Esophagus squamous epithelium (tissue), 4 donors: ENCODE measurements around the gene RSPO3.

Source experiments
- POLR2A ChIP-seq, 4 donors: fragments of 450-650 bp; IDR thresholded peaks; one replicate each; pipeline ENCODE4 v1.6.1; 2017; ENCODE audit warnings: antibody characterized with exemption in 4 of 4, mild to moderate bottlenecking in 4 of 4, moderate library complexity in 3 of 4
- TF ChIP-seq, protein P1 (sequence below), 6 experiments: fragments of 450-650 bp in 4 of 6; fragments of 200-600 bp in 2 of 6; sonication (generic) in 2 of 6; IDR thresholded peaks; one replicate each; pipeline ENCODE4 v1.5.1; 2016 to 2019; ENCODE audit warnings: antibody characterized with exemption in 6 of 6, mild to moderate bottlenecking in 4 of 6, moderate library complexity in 4 of 6

DNA sequence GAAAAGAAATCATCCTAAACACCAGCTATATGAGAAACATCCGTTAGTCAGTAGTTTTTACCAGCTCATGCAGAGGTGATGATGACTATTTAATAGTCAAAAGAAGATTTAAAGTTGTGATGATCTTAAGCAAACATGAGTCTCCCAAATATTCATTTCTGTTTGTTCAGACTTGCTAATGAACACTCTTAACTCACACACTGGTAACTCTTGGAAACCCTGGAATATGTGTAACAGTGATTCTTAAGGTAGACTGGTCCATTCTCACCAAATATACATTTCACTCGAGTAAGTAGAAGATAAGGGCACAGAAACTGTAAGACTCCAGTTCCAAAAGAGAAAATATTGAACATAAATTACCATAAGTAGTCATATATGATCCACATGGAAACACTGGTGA is 29.1 kb downstream of the RSPO3 start:
- TF ChIP-seq, protein P1, sequence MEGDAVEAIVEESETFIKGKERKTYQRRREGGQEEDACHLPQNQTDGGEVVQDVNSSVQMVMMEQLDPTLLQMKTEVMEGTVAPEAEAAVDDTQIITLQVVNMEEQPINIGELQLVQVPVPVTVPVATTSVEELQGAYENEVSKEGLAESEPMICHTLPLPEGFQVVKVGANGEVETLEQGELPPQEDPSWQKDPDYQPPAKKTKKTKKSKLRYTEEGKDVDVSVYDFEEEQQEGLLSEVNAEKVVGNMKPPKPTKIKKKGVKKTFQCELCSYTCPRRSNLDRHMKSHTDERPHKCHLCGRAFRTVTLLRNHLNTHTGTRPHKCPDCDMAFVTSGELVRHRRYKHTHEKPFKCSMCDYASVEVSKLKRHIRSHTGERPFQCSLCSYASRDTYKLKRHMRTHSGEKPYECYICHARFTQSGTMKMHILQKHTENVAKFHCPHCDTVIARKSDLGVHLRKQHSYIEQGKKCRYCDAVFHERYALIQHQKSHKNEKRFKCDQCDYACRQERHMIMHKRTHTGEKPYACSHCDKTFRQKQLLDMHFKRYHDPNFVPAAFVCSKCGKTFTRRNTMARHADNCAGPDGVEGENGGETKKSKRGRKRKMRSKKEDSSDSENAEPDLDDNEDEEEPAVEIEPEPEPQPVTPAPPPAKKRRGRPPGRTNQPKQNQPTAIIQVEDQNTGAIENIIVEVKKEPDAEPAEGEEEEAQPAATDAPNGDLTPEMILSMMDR (IDR thresholded peaks at IDR 0.05), result no peak
- TF ChIP-seq POLR2A (IDR thresholded peaks at IDR 0.05), result no peak
